Kidney epithelial cell (primary cell): ENCODE data around the gene LYG2. TPM values are rescaled to one million over a fixed set of nuclear protein-coding genes. Genes with fewer than 3 reads are reported as not detected.
"Not testable (repeated sequence)": the region's sequence is repeated elsewhere in the genome, so short reads cannot be mapped to it uniquely, and the experiment has no call there.

Source experiments
- DNase-seq: peaks from one replicate; pipeline ENCODE4 v3.0.0-alpha.2; 2010; ENCODE audit warnings: low read depth
- H3K27me3 ChIP-seq: 2 replicates; pipeline ENCODE4 v1.6.0; 2011; ENCODE audit warnings: low read length; ENCODE audit not compliant: control insufficient read depth, insufficient read depth
- H3K36me3 ChIP-seq: 2 replicates; pipeline ENCODE4 v1.5.1; 2011; ENCODE audit warnings: low read length; ENCODE audit not compliant: control insufficient read depth, insufficient read depth
- H3K4me3 ChIP-seq: 2 replicates; pipeline ENCODE4 v1.5.1; 2011; ENCODE audit warnings: low read depth, mild to moderate bottlenecking, control low read depth, low read length
- CTCF ChIP-seq: IDR thresholded peaks from 2 replicates; pipeline ENCODE4 v1.5.1; 2011; ENCODE audit warnings: mild to moderate bottlenecking, moderate library complexity, low read length, control low read depth, inconsistent platforms; ENCODE audit not compliant: insufficient read depth, poor library complexity, severe bottlenecking
- total RNA-seq: library from RNA; depleted of rRNA; stranded (reverse); fragments of >200 nt; gene quantifications from 2 replicates; pipeline ENCODE4 v1.2.3, GENCODE V29; 2015

LYG2 gene, protein sequence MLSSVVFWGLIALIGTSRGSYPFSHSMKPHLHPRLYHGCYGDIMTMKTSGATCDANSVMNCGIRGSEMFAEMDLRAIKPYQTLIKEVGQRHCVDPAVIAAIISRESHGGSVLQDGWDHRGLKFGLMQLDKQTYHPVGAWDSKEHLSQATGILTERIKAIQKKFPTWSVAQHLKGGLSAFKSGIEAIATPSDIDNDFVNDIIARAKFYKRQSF
- total RNA-seq = not detected in 2 replicates

DNA sequence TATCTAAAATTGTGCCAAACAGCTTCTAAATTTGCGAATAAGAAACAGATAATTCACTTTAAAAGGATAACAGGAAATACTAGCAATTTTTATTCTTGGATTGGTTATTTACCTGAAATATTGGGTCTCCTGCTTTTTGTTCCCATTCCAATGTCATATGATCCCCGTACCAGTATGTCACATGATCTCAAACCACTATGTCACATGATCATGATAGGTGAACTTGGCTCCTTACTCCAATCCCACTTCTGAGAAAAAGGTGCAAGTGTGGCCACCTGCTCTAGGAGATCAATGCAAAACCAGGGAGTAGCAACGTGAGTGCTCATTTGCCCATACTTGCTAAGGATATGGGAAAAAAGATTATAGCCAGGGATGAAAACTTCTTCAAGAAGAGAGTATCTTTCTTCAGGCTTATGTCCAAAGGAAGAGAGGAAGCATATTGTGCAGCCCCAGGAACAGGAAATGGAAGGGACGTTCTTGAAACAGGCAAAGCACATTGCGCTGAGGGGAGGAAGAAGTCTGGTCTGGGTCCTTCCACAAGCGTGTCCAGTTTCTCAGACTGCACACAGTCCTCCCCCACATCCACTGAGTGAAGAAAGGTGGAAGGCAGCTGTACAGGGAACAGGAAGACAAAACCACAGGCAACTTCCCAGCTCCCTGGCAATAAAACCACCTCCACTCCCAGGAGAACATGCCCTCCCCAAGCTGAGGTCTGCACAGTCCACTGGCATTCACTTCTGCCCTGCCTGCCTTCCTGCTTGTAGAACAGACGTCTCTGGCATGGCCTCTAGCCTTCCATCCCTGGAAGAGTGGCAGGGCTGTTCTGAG, at the start of gene LYG2:
Gene LYG2 (minus strand): TSS at position 176 of the 828 bp plus-strand sequence. CDS start 1,406 bp downstream, outside the sequence.
- H3K36me3 ChIP-seq = no peaks in the 10 kb centered on the region
- DNase-seq = no peak
- no peak for TF ChIP-seq CTCF
- no peaks in the 10 kb centered on the region for H3K27me3 ChIP-seq
- no peak within 1 kb of the TSS for H3K4me3 ChIP-seq

GRCh38 chr2:99301097-99301496, 45.6 kb upstream of the LYG2 start, which contains the start of gene LYG1:
TSS of gene LYG1 (minus strand) at chr2:99301197. CDS start at chr2:99295670, 5,527 bp downstream.
- DNase-seq, H3K27me3 ChIP-seq, H3K4me3 ChIP-seq, H3K36me3 ChIP-seq: not testable (repeated sequence)

DNA sequence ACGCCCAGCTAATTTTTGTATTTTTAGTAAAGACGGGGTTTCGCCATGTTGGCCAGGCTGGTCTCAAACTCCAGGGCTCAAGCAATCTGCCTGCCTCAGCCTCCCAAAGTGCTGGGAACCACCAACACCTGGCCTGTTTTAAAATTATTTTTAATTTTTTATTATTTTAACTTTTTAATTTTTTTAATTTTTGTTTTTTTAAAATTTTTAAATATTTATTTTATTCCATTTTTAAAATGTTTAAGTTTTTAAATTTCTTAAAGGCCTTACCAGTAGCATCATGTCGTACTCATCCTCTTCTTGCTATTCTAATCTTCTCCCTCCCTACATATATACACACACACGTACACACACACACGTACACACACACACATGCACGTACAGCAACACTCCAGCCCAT, 44.1 kb upstream of the LYG2 start:
- Histone ChIP-seq H3K27me3 (no peaks in the 10 kb centered on the region), H3K36me3 (no peaks in the 10 kb centered on the region), H3K4me3 (no peak overlapping the region)
- DNase-seq = no peak
- TF ChIP-seq CTCF = no peak

GRCh38 chr2:99297994-99298393, 42.5 kb upstream of the LYG2 start:
- DNase-seq = no peak
- TF ChIP-seq CTCF = no peak
- no peaks in the 10 kb centered on the region for H3K27me3 ChIP-seq
- no peak overlapping the region for H3K4me3 ChIP-seq
- no peaks in the 10 kb centered on the region for H3K36me3 ChIP-seq

DNA sequence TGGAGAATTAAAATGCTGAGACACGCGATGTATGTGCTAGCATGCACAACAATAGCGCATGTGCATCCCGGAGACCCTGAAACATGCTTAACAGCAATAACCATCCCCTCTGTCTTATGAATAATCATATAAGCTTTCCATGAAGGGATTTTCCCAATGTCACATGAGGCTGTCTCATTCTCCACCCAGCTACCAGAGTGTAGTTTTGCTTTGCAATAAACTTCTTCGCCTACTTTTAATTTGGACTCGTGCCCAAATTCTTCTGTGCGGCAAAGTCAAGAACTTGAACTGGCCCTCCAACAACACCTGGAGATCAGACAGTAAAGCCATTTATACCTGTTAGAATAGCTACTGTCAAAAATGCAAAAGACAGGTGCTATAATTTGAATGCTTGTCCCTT, 30.1 kb upstream of the LYG2 start:
- Histone ChIP-seq H3K27me3 (no peaks in the 10 kb centered on the region), H3K36me3 (no peaks in the 10 kb centered on the region), H3K4me3 (no peak overlapping the region)
- DNase-seq = no peak
- no peak for TF ChIP-seq CTCF

DNA sequence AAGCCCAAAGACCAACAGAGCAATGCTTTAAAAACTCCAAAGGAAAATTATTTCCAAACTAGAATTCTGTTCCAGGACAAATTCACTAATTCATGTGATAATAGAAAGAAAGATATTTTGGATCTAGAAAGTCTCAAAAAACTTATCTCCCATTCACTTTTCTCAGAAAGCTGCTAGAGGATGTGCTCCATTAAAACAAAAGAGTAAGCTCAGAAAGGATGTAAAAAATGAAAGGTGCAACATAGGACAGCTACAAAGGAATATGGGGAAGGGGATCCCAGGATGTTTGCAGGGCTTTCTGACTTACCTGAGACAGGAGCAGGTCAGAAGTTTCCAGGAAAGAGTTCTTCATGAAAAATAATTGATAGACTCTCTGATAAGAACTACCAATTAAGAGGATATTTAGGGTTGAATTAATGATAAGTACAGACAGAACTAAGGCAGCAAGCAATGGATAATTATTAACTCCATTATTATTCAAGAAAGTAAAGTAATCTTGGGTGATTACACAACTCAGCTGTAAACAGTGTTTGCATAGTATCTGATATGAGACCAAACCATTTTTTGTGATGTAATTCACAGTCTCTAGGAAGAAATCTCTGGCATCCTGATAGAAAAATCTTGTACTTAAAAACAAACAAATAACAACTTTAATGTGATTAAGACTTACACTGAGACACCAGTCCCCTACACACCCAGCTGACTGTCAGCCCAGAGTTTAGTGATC, 24.7 kb upstream of the LYG2 start:
- H3K4me3 ChIP-seq = no peak overlapping the region
- no peaks in the 10 kb centered on the region for H3K27me3 ChIP-seq
- H3K36me3 ChIP-seq = no peaks in the 10 kb centered on the region
- no peak for DNase-seq
- TF ChIP-seq CTCF = no peak
